ENCODE results near the gene RRM1. TPM values are rescaled to one million over a fixed set of nuclear protein-coding genes. Genes with fewer than 3 reads are reported as not detected.
"Not testable (repeated sequence)": the region's sequence is repeated elsewhere in the genome, so short reads cannot be mapped to it uniquely, and the experiment has no call there.

The RRM1 gene
- total and polyA plus RNA-seq, 3 experiments from 2014 or later: 34.1 to 211 (median 198) TPM

GRCh38 chr11:4167292-4167691 is 72.7 kb downstream of the RRM1 start:
- CTCF ChIA-PET: interaction anchor here (1.3 kb wide), 1 partner anchor 20 kb away, joined by 4 read pairs; no protein-coding TSS in a partner anchor
- H3K27me3 ChIP-seq (ENCODE audit: insufficient read depth, low read length, poor library complexity, severe bottlenecking): no peaks in the 10 kb centered on the region

GRCh38 chr11:4167758-4168157 is 73.2 kb downstream of the RRM1 start:
- POLR2A ChIA-PET: no interaction called here
- Histone ChIP-seq H3K4me1 (ENCODE audit: insufficient read depth, low read length) (no peaks in the 10 kb centered on the region), H3K27ac (ENCODE audit: low read depth, low read length) (no peak overlapping the region), H3K4me3 (ENCODE audit: low read length) (no peak overlapping the region), H3K36me3 (ENCODE audit: insufficient read depth, low read length) (no peaks in the 10 kb centered on the region), H3K9me3 (ENCODE audit: low read length) (no peaks in the 10 kb centered on the region), H3K27me3 (ENCODE audit: insufficient read depth, low read length, poor library complexity, severe bottlenecking) (no peaks in the 10 kb centered on the region)
- Mint-ChIP-seq H3K36me3 (peaks cover 0 to 4% (median 0%) of the 10 kb centered on the region in 3 donors), H3K27me3 (no peaks in the 10 kb centered on the region), H3K4me1 (no peaks in the 10 kb centered on the region), H3K9me3 (no peaks in the 10 kb centered on the region), H3K4me3 (no peak overlapping the region), H3K27ac (peak overlapping the region in 1 of 8 donors; percentile 38)
- no peak for DNase-seq
- CTCF ChIA-PET: interaction anchor here (1.3 kb wide), 1 partner anchor 20 kb away, joined by 4 read pairs; no protein-coding TSS in a partner anchor

More at GRCh38 chr11:4167292-4167691, 72.7 kb downstream of the RRM1 start:
- Mint-ChIP-seq H3K27ac (no peak overlapping the region), H3K27me3 (no peaks in the 10 kb centered on the region), H3K9me3 (no peaks in the 10 kb centered on the region), H3K4me3 (no peak overlapping the region), H3K4me1 (no peaks in the 10 kb centered on the region), H3K36me3 (peaks cover 0 to 4% (median 0%) of the 10 kb centered on the region in 3 donors)
- H3K4me3 ChIP-seq (ENCODE audit: low read length): no peak overlapping the region
- no peak for DNase-seq
- H3K9me3 ChIP-seq (ENCODE audit: low read length): no peaks in the 10 kb centered on the region
- no peaks in the 10 kb centered on the region for H3K36me3 ChIP-seq (ENCODE audit: insufficient read depth, low read length)
- POLR2A ChIA-PET: no interaction called here
- no peaks in the 10 kb centered on the region for H3K4me1 ChIP-seq (ENCODE audit: insufficient read depth, low read length)
- no peak overlapping the region for H3K27ac ChIP-seq (ENCODE audit: low read depth, low read length)

DNA sequence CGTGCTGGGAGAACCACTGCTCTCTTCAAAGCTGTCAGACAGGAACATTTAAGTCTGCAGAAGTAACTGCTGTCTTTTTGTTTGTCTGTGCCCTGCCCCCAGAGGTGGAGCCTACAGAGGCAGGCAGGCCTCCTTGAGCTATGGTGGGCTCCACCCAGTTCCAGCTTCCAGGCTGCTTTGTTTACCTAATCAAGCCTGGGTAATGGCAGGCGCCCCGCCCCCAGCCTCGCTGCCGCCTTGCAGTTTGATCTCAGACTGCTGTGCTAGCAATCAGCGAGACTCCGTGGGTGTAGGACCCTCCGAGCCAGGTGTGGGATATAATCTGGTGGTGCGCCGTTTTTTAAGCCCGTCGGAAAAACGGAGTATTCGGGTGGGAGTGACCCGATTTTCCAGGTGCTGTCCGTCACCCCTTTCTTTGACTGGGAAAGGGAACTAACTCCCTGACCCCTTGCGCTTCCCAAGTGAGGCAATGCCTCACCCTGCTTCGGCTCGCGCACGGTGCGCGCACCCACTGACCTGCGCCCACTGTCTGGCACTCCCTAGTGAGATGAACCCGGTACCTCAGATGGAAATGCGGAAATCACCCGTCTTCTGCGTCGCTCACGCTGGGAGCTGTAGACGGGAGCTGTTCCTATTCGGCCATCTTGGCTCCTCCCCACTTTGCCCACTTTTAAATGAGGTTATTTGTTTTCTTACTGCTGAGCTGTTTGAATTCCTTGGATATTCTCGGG is 81.2 kb downstream of the RRM1 start:
- CTCF ChIA-PET; H3K9me3 Mint-ChIP-seq; H3K36me3 Mint-ChIP-seq; H3K4me3 Mint-ChIP-seq; H3K4me3 ChIP-seq (ENCODE audit: low read length); POLR2A ChIA-PET; H3K4me1 Mint-ChIP-seq; H3K27ac ChIP-seq (ENCODE audit: low read depth, low read length); H3K4me1 ChIP-seq (ENCODE audit: insufficient read depth, low read length); DNase-seq; H3K27ac Mint-ChIP-seq; H3K27me3 ChIP-seq (ENCODE audit: insufficient read depth, low read length, poor library complexity, severe bottlenecking); H3K9me3 ChIP-seq (ENCODE audit: low read length); H3K36me3 ChIP-seq (ENCODE audit: insufficient read depth, low read length): not testable (repeated sequence)
- peaks cover 7 to 25% of the 10 kb centered on the region in 2 donors for H3K27me3 Mint-ChIP-seq

- Mint-ChIP-seq H3K36me3 (peaks cover 0 to 5% (median 0%) of the 10 kb centered on the region in 3 donors), H3K9me3 (peaks cover 0 to 2% (median 0%) of the 10 kb centered on the region in 5 donors), H3K4me1 (no peaks in the 10 kb centered on the region), H3K27me3 (peaks cover 9 to 25% of the 10 kb centered on the region in 2 donors), H3K27ac (no peak overlapping the region), H3K4me3 (no peak overlapping the region)
- ChIA-PET CTCF (interaction anchor here (0.8 to 2.2 kb wide), 2 partner anchors 8 to 360 kb away, joined by 3 to 11 read pairs; no protein-coding TSS in a partner anchor), POLR2A (no interaction called here)
- Histone ChIP-seq H3K4me1 (ENCODE audit: insufficient read depth, low read length) (no peaks in the 10 kb centered on the region), H3K4me3 (ENCODE audit: low read length) (no peak overlapping the region), H3K36me3 (ENCODE audit: insufficient read depth, low read length) (no peaks in the 10 kb centered on the region), H3K9me3 (ENCODE audit: low read length) (no peaks in the 10 kb centered on the region), H3K27me3 (ENCODE audit: insufficient read depth, low read length, poor library complexity, severe bottlenecking) (no peaks in the 10 kb centered on the region), H3K27ac (ENCODE audit: low read depth, low read length) (no peak overlapping the region)
- DNase-seq: no peak
Observed at GRCh38 chr11:4178813-4179662, 84.4 kb downstream of the RRM1 start.

GRCh38 chr11:4180441-4181183 is 86.0 kb downstream of the RRM1 start:
- peaks cover 0 to 5% (median 0%) of the 10 kb centered on the region in 3 donors for H3K36me3 Mint-ChIP-seq
- no peak overlapping the region for H3K4me3 Mint-ChIP-seq
- Histone ChIP-seq H3K27me3 (ENCODE audit: insufficient read depth, low read length, poor library complexity, severe bottlenecking) (no peaks in the 10 kb centered on the region), H3K4me1 (ENCODE audit: insufficient read depth, low read length) (no peaks in the 10 kb centered on the region), H3K9me3 (ENCODE audit: low read length) (no peaks in the 10 kb centered on the region), H3K27ac (ENCODE audit: low read depth, low read length) (no peak overlapping the region), H3K4me3 (ENCODE audit: low read length) (no peak overlapping the region), H3K36me3 (ENCODE audit: insufficient read depth, low read length) (no peaks in the 10 kb centered on the region)
- ChIA-PET CTCF (no interaction called here), POLR2A (no interaction called here)
- no peaks in the 10 kb centered on the region for H3K4me1 Mint-ChIP-seq
- no peak overlapping the region for H3K27ac Mint-ChIP-seq
- peaks cover 0 to 2% (median 0%) of the 10 kb centered on the region in 5 donors for H3K9me3 Mint-ChIP-seq
- peaks cover 9 to 25% of the 10 kb centered on the region in 2 donors for H3K27me3 Mint-ChIP-seq
- no peak for DNase-seq

- Histone ChIP-seq H3K4me1 (ENCODE audit: insufficient read depth, low read length) (no peaks in the 10 kb centered on the region), H3K36me3 (ENCODE audit: insufficient read depth, low read length) (no peaks in the 10 kb centered on the region), H3K4me3 (ENCODE audit: low read length) (no peak overlapping the region), H3K9me3 (ENCODE audit: low read length) (no peaks in the 10 kb centered on the region), H3K27me3 (ENCODE audit: insufficient read depth, low read length, poor library complexity, severe bottlenecking) (no peaks in the 10 kb centered on the region), H3K27ac (ENCODE audit: low read depth, low read length) (no peak overlapping the region)
- DNase-seq: no peak
- ChIA-PET POLR2A (no interaction called here), CTCF (interaction anchor here (1.4 kb wide), 1 partner anchor 312 kb away, joined by 5 read pairs; no protein-coding TSS in a partner anchor)
- peaks cover 0 to 2% (median 0%) of the 10 kb centered on the region in 5 donors for H3K9me3 Mint-ChIP-seq
- no peak overlapping the region for H3K27ac Mint-ChIP-seq
- no peaks in the 10 kb centered on the region for H3K36me3 Mint-ChIP-seq
- H3K4me3 Mint-ChIP-seq: no peak overlapping the region
- peaks cover 5 to 16% of the 10 kb centered on the region in 2 donors for H3K27me3 Mint-ChIP-seq
- no peaks in the 10 kb centered on the region for H3K4me1 Mint-ChIP-seq
Observed at GRCh38 chr11:4181782-4182721, 87.5 kb downstream of the RRM1 start.

- Mint-ChIP-seq H3K36me3 (no peaks in the 10 kb centered on the region), H3K4me3 (no peak overlapping the region)
- CTCF ChIA-PET: interaction anchor here (1.3 to 5.5 kb wide), 3 partner anchors 309 to 358 kb away, joined by 3 to 83 read pairs (median 5); partner anchors contain the start of gene OR52M1
Observed at GRCh38 chr11:4183410-4184057, 88.9 kb downstream of the RRM1 start.

More at GRCh38 chr11:4183410-4184057, 88.9 kb downstream of the RRM1 start:
- H3K4me3 ChIP-seq (ENCODE audit: low read length): no peak overlapping the region
- no peaks in the 10 kb centered on the region for H3K27me3 ChIP-seq (ENCODE audit: insufficient read depth, low read length, poor library complexity, severe bottlenecking)
- no peaks in the 10 kb centered on the region for H3K36me3 ChIP-seq (ENCODE audit: insufficient read depth, low read length)
- no peaks in the 10 kb centered on the region for H3K4me1 ChIP-seq (ENCODE audit: insufficient read depth, low read length)
- Mint-ChIP-seq H3K4me1 (peaks cover 0 to 4% (median 2%) of the 10 kb centered on the region in 3 donors), H3K9me3 (no peaks in the 10 kb centered on the region), H3K27me3 (peaks cover 5 to 9% of the 10 kb centered on the region in 2 donors), H3K27ac (no peak overlapping the region)
- POLR2A ChIA-PET: no interaction called here
- no peak overlapping the region for H3K27ac ChIP-seq (ENCODE audit: low read depth, low read length)
- no peaks in the 10 kb centered on the region for H3K9me3 ChIP-seq (ENCODE audit: low read length)
- no peak for DNase-seq
